HEK293 (cell line): Measurements from ENCODE around the gene ISOC1.

Source experiments
- CTCF ChIA-PET: fragments of 350-600 bp; formaldehyde crosslinking; extraction: SDS; loops from one replicate; lab custom pipeline; 2021; ENCODE audit warnings: antibody characterized with exemption; lab: Yijun Ruan, JAX
- POLR2A ChIA-PET: fragments of 300-600 bp; formaldehyde crosslinking; extraction: SDS; loops from one replicate; lab custom pipeline; 2020; ENCODE audit warnings: antibody characterized with exemption, inconsistent platforms; lab: Yijun Ruan, JAX
- H3K27ac ChIP-seq: fragments of 200-500 bp; sonication (Bioruptor generic); 2 replicates; pipeline ENCODE4 v1.5.1; 2014; ENCODE audit warnings: low read depth, low read length, control low read depth, inconsistent platforms; ENCODE audit errors: extremely low read depth
- H3K36me3 ChIP-seq, 2 experiments: fragments of 200-500 bp in 1 of 2; sonication (Bioruptor generic) in 1 of 2; 1 replicate in 1 of 2; 2 replicates in 1 of 2; pipeline ENCODE4 v1.5.1; 2014 to 2017; ENCODE audit warnings: inconsistent platforms in 2 of 2, low read length in 2 of 2; ENCODE audit not compliant: control insufficient read depth in 2 of 2, insufficient read depth in 1 of 2
- H3K4me1 ChIP-seq: fragments of 200-500 bp; sonication (Bioruptor generic); 2 replicates; pipeline ENCODE4 v1.5.1; 2014; ENCODE audit warnings: mild to moderate bottlenecking, low read length, inconsistent platforms; ENCODE audit not compliant: control insufficient read depth, insufficient read depth
- H3K4me3 ChIP-seq: 2 replicates; pipeline ENCODE4 v1.5.1; 2011; ENCODE audit warnings: low read depth, mild to moderate bottlenecking, control low read depth, low read length, moderate library complexity
- H3K9me3 ChIP-seq: fragments of 200-500 bp; sonication (Bioruptor generic); 2 replicates; pipeline ENCODE4 v1.5.1; 2014; ENCODE audit warnings: low read depth, low read length, inconsistent platforms; ENCODE audit not compliant: control insufficient read depth, insufficient read depth
- FEZF1 ChIP-seq: fragments of 450-650 bp; formaldehyde crosslinking; IDR thresholded peaks from 2 replicates; pipeline ENCODE4 v1.5.1; 2016; ENCODE audit warnings: missing biosample characterization, missing genetic modification characterization
- IKZF3 ChIP-seq: fragments of 450-650 bp; IDR thresholded peaks from 2 replicates; pipeline ENCODE4 v1.5.0; 2018; ENCODE audit warnings: missing biosample characterization, mild to moderate bottlenecking, missing genetic modification characterization, moderate library complexity
- KLF10 ChIP-seq: fragments of 450-650 bp; IDR thresholded peaks from 2 replicates; pipeline ENCODE4 v1.5.1; 2018; ENCODE audit warnings: missing biosample characterization, mild to moderate bottlenecking, missing genetic modification characterization
- KLF16 ChIP-seq: fragments of 450-650 bp; formaldehyde crosslinking; IDR thresholded peaks from 2 replicates; pipeline ENCODE4 v1.5.1; 2017; ENCODE audit warnings: missing biosample characterization, missing genetic modification characterization
- KLF8 ChIP-seq: fragments of 450-650 bp; formaldehyde crosslinking; IDR thresholded peaks from 2 replicates; pipeline ENCODE4 v1.5.1; 2016; ENCODE audit warnings: missing biosample characterization, missing genetic modification characterization
- KLF9 ChIP-seq: fragments of 450-650 bp; formaldehyde crosslinking; IDR thresholded peaks from 2 replicates; pipeline ENCODE4 v1.5.1; 2016; ENCODE audit warnings: missing biosample characterization, missing genetic modification characterization, low read depth
- SP2 ChIP-seq: fragments of 450-650 bp; formaldehyde crosslinking; IDR thresholded peaks from 2 replicates; pipeline ENCODE4 v1.5.1; 2016; ENCODE audit warnings: missing biosample characterization, missing genetic modification characterization
- ZBTB1 ChIP-seq: fragments of 450-650 bp; formaldehyde crosslinking; IDR thresholded peaks from 2 replicates; pipeline ENCODE4 v1.5.1; 2016; ENCODE audit warnings: missing biosample characterization, missing genetic modification characterization
- ZBTB11 ChIP-seq: fragments of 450-650 bp; formaldehyde crosslinking; conservative IDR thresholded peaks from 2 replicates; pipeline ENCODE4 v1.5.1; 2016; ENCODE audit warnings: low read depth, missing biosample characterization, missing genetic modification characterization
- ZBTB48 ChIP-seq: fragments of 450-650 bp; formaldehyde crosslinking; IDR thresholded peaks from 2 replicates; pipeline ENCODE4 v1.5.1; 2016; ENCODE audit warnings: missing biosample characterization, missing genetic modification characterization
- ZFP37 ChIP-seq: fragments of 450-650 bp; formaldehyde crosslinking; IDR thresholded peaks from 2 replicates; pipeline ENCODE4 v1.5.1; 2016; ENCODE audit warnings: missing biosample characterization, missing genetic modification characterization
- ZNF16 ChIP-seq: fragments of 450-650 bp; formaldehyde crosslinking; IDR thresholded peaks from 2 replicates; pipeline ENCODE4 v1.5.1; 2016; ENCODE audit warnings: low read depth, missing biosample characterization, missing genetic modification characterization
- ZNF2 ChIP-seq: fragments of 450-650 bp; formaldehyde crosslinking; IDR thresholded peaks from 2 replicates; pipeline ENCODE4 v1.5.1; 2016; ENCODE audit warnings: missing biosample characterization, missing genetic modification characterization
- ZNF223 ChIP-seq: fragments of 450-650 bp; formaldehyde crosslinking; IDR thresholded peaks from 2 replicates; pipeline ENCODE4 v1.5.1; 2016; ENCODE audit warnings: missing biosample characterization, missing genetic modification characterization
- ZNF274 ChIP-seq, 2 experiments: fragments of 200-500 bp in 1 of 2; fragments of 450-650 bp in 1 of 2; sonication (Bioruptor generic) in 1 of 2; formaldehyde crosslinking in 1 of 2; IDR thresholded peaks; 2 replicates each; pipeline versions ENCODE4 v1.5.1 to v1.6.1; 2014 to 2016; ENCODE audit warnings: borderline replicate concordance in 1 of 2, inconsistent platforms in 1 of 2, low read length in 1 of 2, missing biosample characterization in 1 of 2, missing genetic modification characterization in 1 of 2
- ZNF354C ChIP-seq: fragments of 450-650 bp; formaldehyde crosslinking; IDR thresholded peaks from 2 replicates; pipeline ENCODE4 v1.5.1; 2016; ENCODE audit warnings: missing biosample characterization, missing genetic modification characterization, low read depth, borderline replicate concordance
- ZNF366 ChIP-seq: fragments of 450-650 bp; formaldehyde crosslinking; conservative IDR thresholded peaks from 2 replicates; pipeline ENCODE4 v1.5.1; 2016; ENCODE audit warnings: missing biosample characterization, missing genetic modification characterization
- ZNF416 ChIP-seq: fragments of 450-650 bp; formaldehyde crosslinking; IDR thresholded peaks from 2 replicates; pipeline ENCODE4 v1.5.1; 2016; ENCODE audit warnings: missing biosample characterization, missing genetic modification characterization
- ZNF488 ChIP-seq: fragments of 450-650 bp; formaldehyde crosslinking; IDR thresholded peaks from 2 replicates; pipeline ENCODE4 v1.5.1; 2016; ENCODE audit warnings: missing biosample characterization, missing genetic modification characterization
- ZNF501 ChIP-seq: fragments of 450-650 bp; formaldehyde crosslinking; IDR thresholded peaks from 2 replicates; pipeline ENCODE4 v1.5.1; 2016; ENCODE audit warnings: missing biosample characterization, missing genetic modification characterization
- ZNF580 ChIP-seq: fragments of 450-650 bp; formaldehyde crosslinking; IDR thresholded peaks from 2 replicates; pipeline ENCODE4 v1.5.1; 2016; ENCODE audit warnings: missing biosample characterization, missing genetic modification characterization
- ZNF610 ChIP-seq: fragments of 450-650 bp; formaldehyde crosslinking; IDR thresholded peaks from 2 replicates; pipeline ENCODE4 v1.5.1; 2016; ENCODE audit warnings: missing biosample characterization, missing genetic modification characterization, borderline replicate concordance
- ZNF692 ChIP-seq: fragments of 450-650 bp; formaldehyde crosslinking; IDR thresholded peaks from 2 replicates; pipeline ENCODE4 v1.5.1; 2016; ENCODE audit warnings: missing biosample characterization, missing genetic modification characterization
- ZNF76 ChIP-seq: fragments of 450-650 bp; formaldehyde crosslinking; IDR thresholded peaks from 2 replicates; pipeline ENCODE4; 2016; ENCODE audit warnings: low read depth, missing biosample characterization, missing genetic modification characterization, borderline replicate concordance
- ZXDB ChIP-seq: fragments of 450-650 bp; formaldehyde crosslinking; IDR thresholded peaks from 2 replicates; pipeline ENCODE4 v1.5.1; 2016; ENCODE audit warnings: missing biosample characterization, missing genetic modification characterization
- TF ChIP-seq, protein P1 (sequence below): fragments of 450-650 bp; formaldehyde crosslinking; IDR thresholded peaks from 2 replicates; pipeline ENCODE4 v1.5.1; 2016; ENCODE audit warnings: missing biosample characterization, missing genetic modification characterization
- TF ChIP-seq, protein P2 (sequence below): fragments of 450-650 bp; formaldehyde crosslinking; IDR thresholded peaks from 2 replicates; pipeline ENCODE4 v1.5.1; 2016; ENCODE audit warnings: missing biosample characterization, missing genetic modification characterization

ISOC1 gene

DNA sequence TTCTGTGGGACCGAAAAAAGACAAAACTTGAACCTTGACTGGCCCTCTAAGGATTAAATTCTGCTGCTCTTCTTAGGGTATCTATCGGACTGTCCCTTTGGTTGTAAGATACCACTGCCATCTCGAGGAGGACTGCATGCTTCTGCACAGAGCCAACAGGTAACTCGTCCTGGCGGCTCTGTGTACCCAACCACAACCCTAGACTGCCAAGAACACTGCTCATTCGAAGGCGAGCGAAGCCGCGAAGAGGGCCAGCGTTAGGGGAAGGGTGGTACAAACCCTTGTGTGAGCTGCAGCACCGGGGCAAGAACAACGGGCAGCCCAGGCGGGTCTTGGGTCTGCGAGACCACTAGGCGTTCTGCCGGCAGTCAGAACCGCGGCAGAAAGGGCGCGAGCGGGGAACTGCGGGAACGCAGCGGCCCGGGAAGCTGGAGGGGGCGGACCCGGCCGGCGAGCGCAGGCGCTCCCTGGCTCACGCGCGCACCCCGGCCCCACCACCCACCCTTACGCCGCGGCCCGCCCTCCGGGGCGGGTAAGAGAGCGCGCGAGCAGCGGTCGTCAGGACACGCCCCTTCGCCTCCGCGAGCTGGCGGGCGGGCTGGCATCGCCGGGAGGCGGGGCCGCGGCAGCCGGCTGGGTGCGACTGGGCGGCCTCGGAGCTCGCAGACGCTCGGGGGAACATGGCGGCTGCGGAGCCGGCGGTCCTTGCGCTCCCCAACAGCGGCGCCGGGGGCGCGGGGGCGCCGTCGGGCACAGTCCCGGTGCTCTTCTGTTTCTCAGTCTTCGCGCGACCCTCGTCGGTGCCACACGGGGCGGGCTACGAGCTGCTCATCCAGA, at the start of gene ISOC1:
ISOC1 (plus strand) TSS at position 663 of the 837 bp plus-strand sequence; CDS start at position 681, 18 bp downstream.
- peak within 1 kb of the TSS; percentile 79 for H3K27ac ChIP-seq
- CTCF ChIA-PET: interaction anchor here (0.6 to 1.4 kb wide), 4 partner anchors 23 to 722 kb away, joined by 3 to 6 read pairs (median 3); no protein-coding TSS in a partner anchor
- TF ChIP-seq ZFP37 (tag by site-specific recombination): peak; percentile 44; the same call in 1 of the 2 replicates
- no peak for TF ChIP-seq ZNF610 (tag by site-specific recombination)
- TF ChIP-seq ZNF416 (tag by site-specific recombination): no peak
- TF ChIP-seq ZNF274 (IDR thresholded peaks at IDR 0.05; ENCODE audit: low read length): no peak
- TF ChIP-seq ZNF274 (tag by site-specific recombination; IDR thresholded peaks at IDR 0.05; ENCODE audit: borderline replicate concordance): no peak
- TF ChIP-seq ZNF354C (tag by site-specific recombination): no peak
- TF ChIP-seq ZNF488 (tag by site-specific recombination): no peak
- peak; percentile 68; the same call in 1 of the 2 replicates for TF ChIP-seq ZBTB48 (tag by site-specific recombination)
- TF ChIP-seq, protein P1, sequence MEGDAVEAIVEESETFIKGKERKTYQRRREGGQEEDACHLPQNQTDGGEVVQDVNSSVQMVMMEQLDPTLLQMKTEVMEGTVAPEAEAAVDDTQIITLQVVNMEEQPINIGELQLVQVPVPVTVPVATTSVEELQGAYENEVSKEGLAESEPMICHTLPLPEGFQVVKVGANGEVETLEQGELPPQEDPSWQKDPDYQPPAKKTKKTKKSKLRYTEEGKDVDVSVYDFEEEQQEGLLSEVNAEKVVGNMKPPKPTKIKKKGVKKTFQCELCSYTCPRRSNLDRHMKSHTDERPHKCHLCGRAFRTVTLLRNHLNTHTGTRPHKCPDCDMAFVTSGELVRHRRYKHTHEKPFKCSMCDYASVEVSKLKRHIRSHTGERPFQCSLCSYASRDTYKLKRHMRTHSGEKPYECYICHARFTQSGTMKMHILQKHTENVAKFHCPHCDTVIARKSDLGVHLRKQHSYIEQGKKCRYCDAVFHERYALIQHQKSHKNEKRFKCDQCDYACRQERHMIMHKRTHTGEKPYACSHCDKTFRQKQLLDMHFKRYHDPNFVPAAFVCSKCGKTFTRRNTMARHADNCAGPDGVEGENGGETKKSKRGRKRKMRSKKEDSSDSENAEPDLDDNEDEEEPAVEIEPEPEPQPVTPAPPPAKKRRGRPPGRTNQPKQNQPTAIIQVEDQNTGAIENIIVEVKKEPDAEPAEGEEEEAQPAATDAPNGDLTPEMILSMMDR: peak; percentile 81
- no peak for TF ChIP-seq ZNF16
- TF ChIP-seq KLF16: peak; percentile 18; the same call in 1 of the 2 replicates
- TF ChIP-seq, protein P2, sequence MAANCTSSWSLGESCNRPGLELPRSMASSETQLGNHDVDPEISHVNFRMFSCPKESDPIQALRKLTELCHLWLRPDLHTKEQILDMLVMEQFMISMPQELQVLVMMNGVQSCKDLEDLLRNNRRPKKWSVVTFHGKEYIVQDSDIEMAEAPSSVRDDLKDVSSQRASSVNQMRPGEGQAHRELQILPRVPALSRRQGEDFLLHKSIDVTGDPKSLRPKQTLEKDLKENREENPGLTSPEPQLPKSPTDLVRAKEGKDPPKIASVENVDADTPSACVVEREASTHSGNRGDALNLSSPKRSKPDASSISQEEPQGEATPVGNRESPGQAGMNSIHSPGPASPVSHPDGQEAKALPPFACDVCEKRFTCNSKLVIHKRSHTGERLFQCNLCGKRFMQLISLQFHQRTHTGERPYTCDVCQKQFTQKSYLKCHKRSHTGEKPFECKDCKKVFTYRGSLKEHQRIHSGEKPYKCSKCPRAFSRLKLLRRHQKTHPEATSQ: no peak
- peak; percentile 29 for TF ChIP-seq ZXDB (tag by site-specific recombination)
- TF ChIP-seq ZBTB11: peak; percentile 15; the same call in 1 of the 2 replicates
- 0 out of 2 replicates have a peak, but pooled peaks have one; percentile 12 for TF ChIP-seq ZBTB1 (tag by site-specific recombination)
- peak; percentile 68 for TF ChIP-seq ZNF2 (tag by site-specific recombination)
- TF ChIP-seq ZNF366 (tag by site-specific recombination): no peak
- peak; percentile 25; the same call in 1 of the 2 replicates for TF ChIP-seq IKZF3 (tag by site-specific recombination)
- TF ChIP-seq ZNF692 (tag by site-specific recombination): peak; percentile 73
- TF ChIP-seq ZNF76 (tag by site-specific recombination): peak; percentile 37; the same call in 1 of the 2 replicates
- TF ChIP-seq ZNF501: peak; percentile 88
- TF ChIP-seq KLF8 (tag by site-specific recombination): 0 out of 2 replicates have a peak, but pooled peaks have one; percentile 33
- TF ChIP-seq KLF9: peak; percentile 66
- TF ChIP-seq ZNF580 (tag by site-specific recombination): peak; percentile 45; the same call in 1 of the 2 replicates
- peak; percentile 18 for TF ChIP-seq SP2 (tag by site-specific recombination)
- TF ChIP-seq ZNF223 (tag by site-specific recombination): no peak
- TF ChIP-seq FEZF1: peak; percentile 30; the same call in 1 of the 2 replicates
- TF ChIP-seq KLF10 (tag by site-specific recombination): peak; percentile 54; the same call in 1 of the 2 replicates

More for the DNA sequence above, at the start of gene ISOC1:
- POLR2A ChIA-PET: interaction anchor here (0.6 to 1.6 kb wide), 10 partner anchors 9 to 556 kb away, joined by 3 to 7 read pairs (median 4); partner anchors contain the start of genes FBN2 and SLC27A6
- no peaks in the 10 kb centered on the region for H3K9me3 ChIP-seq
- H3K36me3 ChIP-seq: no peaks in the 10 kb centered on the region
- H3K4me1 ChIP-seq: peaks cover 12% of the 10 kb centered on the region
- peak within 1 kb of the TSS; percentile 92 for H3K4me3 ChIP-seq
